Loucy (cell line): ENCODE measurements around the gene FLT1.

Source experiments
- CTCF ChIP-seq: fragments of 200-600 bp; sonication (generic); conservative IDR thresholded peaks from 2 replicates; pipeline ENCODE4 v1.5.1; 2014; ENCODE audit warnings: mild to moderate bottlenecking, antibody characterized with exemption, low read length
- EZH2phosphoT487 ChIP-seq: fragments of 200-600 bp; IDR thresholded peaks from 2 replicates; pipeline ENCODE4 v1.6.1; 2018; ENCODE audit warnings: antibody characterized with exemption, mild to moderate bottlenecking, moderate library complexity, borderline replicate concordance

DNA sequence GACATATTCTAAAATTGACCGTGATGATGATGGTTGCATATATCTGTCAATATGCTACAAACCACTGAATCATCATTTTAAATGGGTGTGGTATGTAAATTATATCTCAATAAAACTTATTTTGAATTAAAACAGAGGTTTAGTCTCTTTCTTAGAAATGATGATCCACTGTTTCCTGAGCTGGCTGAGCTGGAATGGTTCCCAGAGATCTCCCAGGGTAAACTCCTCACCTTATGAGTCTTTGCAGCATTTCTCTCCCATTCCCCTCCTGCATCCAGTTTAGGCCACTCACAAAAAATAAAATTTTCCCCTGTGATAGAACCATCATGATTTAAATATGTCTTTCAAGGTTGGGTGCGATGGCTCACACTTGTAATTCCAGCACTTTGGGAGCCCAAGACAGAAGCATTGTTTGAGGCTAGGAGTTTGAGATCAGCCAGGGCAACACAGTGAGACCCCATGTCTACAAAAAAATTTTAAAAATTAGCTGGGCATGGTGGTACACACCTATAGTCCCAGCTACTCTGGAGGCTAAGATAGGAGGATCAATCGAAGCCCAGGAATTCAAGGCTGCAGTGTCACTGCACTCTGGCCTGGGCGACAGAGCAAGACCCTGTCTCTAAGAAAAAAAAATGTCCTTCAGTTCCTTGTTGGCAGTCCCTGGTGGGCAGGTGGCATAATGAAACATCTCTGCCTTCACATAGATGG is 46.1 kb downstream of the FLT1 start:
- TF ChIP-seq EZH2phosphoT487, result no peak
- no peak for TF ChIP-seq CTCF
